Mucosa of rectum (tissue), 2 donors: ENCODE results near the gene RPL3.

Experiments used
- H3K27ac ChIP-seq, 2 donors: one replicate each; pipeline ENCODE4 v1.7.0; 2013; ENCODE audit warnings: inconsistent platforms in 2 of 2, low read depth in 2 of 2, low read length in 2 of 2
- H3K27me3 ChIP-seq, 2 donors: one replicate each; pipeline ENCODE4 v1.7.0; 2013; ENCODE audit warnings: low read length in 2 of 2; ENCODE audit not compliant: control insufficient read depth in 2 of 2, insufficient read depth in 2 of 2
- H3K36me3 ChIP-seq, 2 donors: one replicate each; pipeline ENCODE4 v1.7.0; 2013; ENCODE audit warnings: low read length in 2 of 2; ENCODE audit not compliant: control insufficient read depth in 2 of 2, insufficient read depth in 2 of 2
- H3K4me1 ChIP-seq, 2 donors: one replicate each; pipeline ENCODE4 v1.7.0; 2013; ENCODE audit warnings: low read length in 2 of 2, mild to moderate bottlenecking in 1 of 2; ENCODE audit not compliant: control insufficient read depth in 2 of 2, insufficient read depth in 2 of 2
- H3K4me3 ChIP-seq, 2 donors: one replicate each; pipeline ENCODE4 v1.7.0; 2013; ENCODE audit warnings: low read length in 2 of 2
- H3K9ac ChIP-seq, 2 donors: one replicate each; pipeline ENCODE4 v1.7.0; 2013; ENCODE audit warnings: low read length in 2 of 2, low read depth in 1 of 2, mild to moderate bottlenecking in 1 of 2
- H3K9me3 ChIP-seq, 2 donors: one replicate each; pipeline ENCODE4 v1.7.0; 2013; ENCODE audit warnings: low read length in 2 of 2; ENCODE audit not compliant: control insufficient read depth in 2 of 2
- donor health status: healthy.
- donor health status: Normal muscosa, but diverticular disease.

Gene RPL3

GRCh38 chr22:39317084-39317774 lies 2.2 kb downstream of the RPL3 start:
- peak overlapping the region in 1 of 2 donors; percentile 96 for H3K4me3 ChIP-seq
- no peak overlapping the region for H3K27ac ChIP-seq
- peaks cover 35 to 41% of the 10 kb centered on the region in 2 donors for H3K4me1 ChIP-seq
- peaks cover 50 to 58% of the 10 kb centered on the region in 2 donors for H3K36me3 ChIP-seq
- no peaks in the 10 kb centered on the region for H3K9me3 ChIP-seq
- H3K9ac ChIP-seq = peak overlapping the region; percentile 36 to 38
- no peaks in the 10 kb centered on the region for H3K27me3 ChIP-seq

- H3K27me3 ChIP-seq = no peaks in the 10 kb centered on the region
- H3K9ac ChIP-seq = peak overlapping the region; percentile 22 to 52
- peaks cover 35 to 41% of the 10 kb centered on the region in 2 donors for H3K4me1 ChIP-seq
- peak overlapping the region in 1 of 2 donors; percentile 40 for H3K27ac ChIP-seq
- peak overlapping the region; percentile 20 to 39 for H3K4me3 ChIP-seq
- H3K36me3 ChIP-seq = peaks cover 57 to 64% of the 10 kb centered on the region in 2 donors
- no peaks in the 10 kb centered on the region for H3K9me3 ChIP-seq
Measured at GRCh38 chr22:39316440-39317083, 2.9 kb downstream of the RPL3 start.

- Histone ChIP-seq H3K4me1 (peaks cover 32 to 38% of the 10 kb centered on the region in 2 donors), H3K36me3 (peaks cover 58 to 65% of the 10 kb centered on the region in 2 donors), H3K9me3 (no peaks in the 10 kb centered on the region), H3K27me3 (no peaks in the 10 kb centered on the region), H3K9ac (peak overlapping the region in 1 of 2 donors; percentile 1), H3K27ac (no peak overlapping the region), H3K4me3 (no peak overlapping the region)
Measured at GRCh38 chr22:39315389-39315788, 4.0 kb downstream of the RPL3 start.

GRCh38 chr22:39314251-39314971 lies 5.0 kb downstream of the RPL3 start:
- peaks cover 58 to 65% of the 10 kb centered on the region in 2 donors for H3K36me3 ChIP-seq
- no peak overlapping the region for H3K4me3 ChIP-seq
- H3K27me3 ChIP-seq = no peaks in the 10 kb centered on the region
- H3K9ac ChIP-seq = no peak overlapping the region
- H3K27ac ChIP-seq = no peak overlapping the region
- H3K9me3 ChIP-seq = no peaks in the 10 kb centered on the region
- H3K4me1 ChIP-seq = peaks cover 32 to 38% of the 10 kb centered on the region in 2 donors

- H3K27me3 ChIP-seq = no peaks in the 10 kb centered on the region
- peaks cover 33 to 35% of the 10 kb centered on the region in 2 donors for H3K4me1 ChIP-seq
- peaks cover 58 to 65% of the 10 kb centered on the region in 2 donors for H3K36me3 ChIP-seq
- H3K9ac ChIP-seq = no peak overlapping the region
- H3K9me3 ChIP-seq = no peaks in the 10 kb centered on the region
- H3K27ac ChIP-seq = no peak overlapping the region
- no peak overlapping the region for H3K4me3 ChIP-seq
Measured at GRCh38 chr22:39313258-39314001, 6.0 kb downstream of the RPL3 start.

- Histone ChIP-seq H3K27ac (no peak overlapping the region), H3K9me3 (no peaks in the 10 kb centered on the region), H3K36me3 (peaks cover 56 to 59% of the 10 kb centered on the region in 2 donors), H3K4me1 (peaks cover 24 to 25% of the 10 kb centered on the region in 2 donors), H3K27me3 (no peaks in the 10 kb centered on the region), H3K4me3 (no peak overlapping the region), H3K9ac (no peak overlapping the region)
Measured at GRCh38 chr22:39312410-39312809, 7.0 kb downstream of the RPL3 start.

GRCh38 chr22:39311592-39312400 lies 7.6 kb downstream of the RPL3 start:
- peaks cover 50 to 53% of the 10 kb centered on the region in 2 donors for H3K36me3 ChIP-seq
- no peaks in the 10 kb centered on the region for H3K27me3 ChIP-seq
- H3K9ac ChIP-seq = no peak overlapping the region
- no peak overlapping the region for H3K27ac ChIP-seq
- no peak overlapping the region for H3K4me3 ChIP-seq
- H3K9me3 ChIP-seq = no peaks in the 10 kb centered on the region
- H3K4me1 ChIP-seq = peaks cover 18 to 19% of the 10 kb centered on the region in 2 donors

GRCh38 chr22:39309881-39310714 lies 9.3 kb downstream of the RPL3 start:
- H3K27me3 ChIP-seq = no peaks in the 10 kb centered on the region
- no peak overlapping the region for H3K27ac ChIP-seq
- H3K4me3 ChIP-seq = no peak overlapping the region
- no peak overlapping the region for H3K9ac ChIP-seq
- H3K4me1 ChIP-seq = peaks cover 3 to 5% of the 10 kb centered on the region in 2 donors
- H3K9me3 ChIP-seq = no peaks in the 10 kb centered on the region
- peaks cover 35 to 36% of the 10 kb centered on the region in 2 donors for H3K36me3 ChIP-seq
